Skeletal muscle satellite cell (primary cell): ENCODE results near the gene FREM1. TPM values are rescaled to one million over a fixed set of nuclear protein-coding genes. Genes with fewer than 3 reads are reported as not detected.
A peak's percentile ranks its signal among the peaks of the same experiment; 100 is the strongest.

Experiments
- H3K27me3 ChIP-seq: 2 replicates; pipeline ENCODE4 v1.7.0; 2013; ENCODE audit warnings: low read length; ENCODE audit not compliant: control insufficient read depth, insufficient read depth
- H3K36me3 ChIP-seq: 2 replicates; pipeline ENCODE4 v1.7.0; 2013; ENCODE audit warnings: mild to moderate bottlenecking, control low read depth, low read length; ENCODE audit not compliant: insufficient read depth
- H3K4me1 ChIP-seq: 2 replicates; pipeline ENCODE4 v1.7.0; 2013; ENCODE audit warnings: low read length; ENCODE audit not compliant: control insufficient read depth, insufficient read depth
- H3K4me2 ChIP-seq: 2 replicates; pipeline ENCODE4 v1.7.0; 2013; ENCODE audit warnings: mild to moderate bottlenecking, low read length
- H3K4me3 ChIP-seq: 2 replicates; pipeline ENCODE4 v1.7.0; 2013; ENCODE audit warnings: low read length
- H3K9ac ChIP-seq: 2 replicates; pipeline ENCODE4 v1.7.0; 2013; ENCODE audit warnings: mild to moderate bottlenecking, low read depth, low read length, moderate library complexity
- H3K9me3 ChIP-seq: replicated peaks from 2 replicates; pipeline ENCODE4 v1.7.0; 2013; ENCODE audit warnings: mild to moderate bottlenecking, control low read depth, low read length
- small RNA-seq: library from RNA; depleted of rRNA; stranded (forward); fragments of <200 nt; gene quantifications from one replicate; pipeline ENCODE3, GENCODE V24; 2012

FREM1 gene

DNA sequence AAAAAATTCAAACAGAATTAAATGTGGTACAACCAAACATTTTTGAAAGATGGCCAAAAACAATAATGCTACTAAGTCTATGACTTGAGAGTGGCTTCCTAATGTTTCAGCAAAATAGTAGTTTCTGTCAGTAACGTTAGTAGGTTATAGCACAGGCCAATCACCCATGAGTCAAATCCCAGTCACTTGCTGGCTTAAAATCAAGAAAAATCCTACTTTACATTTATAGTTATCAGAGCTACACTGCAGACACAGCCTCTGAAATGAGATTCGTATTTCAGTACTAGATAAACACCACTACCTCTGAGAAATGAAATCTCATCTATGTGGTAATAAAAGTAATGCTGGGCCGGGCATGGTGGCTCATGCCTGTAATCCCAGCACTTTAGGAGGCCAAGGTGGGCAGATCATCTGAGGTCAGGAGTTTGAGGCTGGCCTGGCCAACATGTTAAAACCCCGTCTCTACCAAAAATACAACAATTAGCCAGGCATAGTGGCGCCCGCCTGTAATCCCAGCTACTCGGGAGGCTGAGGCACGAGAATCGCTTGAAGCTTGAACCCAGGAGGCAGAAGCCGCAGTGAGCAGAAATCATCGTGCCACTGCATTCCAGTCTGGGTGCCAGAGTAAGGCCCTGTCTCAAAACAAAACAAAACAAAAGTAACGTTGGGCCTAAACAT, 223.0 kb downstream of the FREM1 start:
- peaks cover 42% of the 10 kb centered on the region for H3K4me1 ChIP-seq

DNA sequence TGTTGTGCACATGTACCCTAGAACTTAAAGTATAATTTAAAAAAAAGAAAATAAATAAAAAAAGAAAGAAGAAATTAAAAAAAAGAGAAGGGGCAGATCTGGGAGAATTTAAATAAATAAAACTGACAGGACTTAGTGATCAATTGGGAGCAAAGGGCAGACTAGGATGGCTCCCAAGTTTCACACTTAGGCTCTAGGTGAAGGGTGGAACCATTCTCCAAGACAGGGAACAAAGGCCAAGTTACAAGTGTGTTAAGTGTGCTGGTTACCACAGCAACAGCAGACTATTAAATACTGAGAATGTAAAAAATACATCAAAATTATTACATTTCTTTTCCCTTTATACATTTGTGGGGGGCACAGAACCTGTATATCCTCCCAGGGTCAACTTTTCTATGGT, 224.1 kb downstream of the FREM1 start:
- no peaks in the 10 kb centered on the region for H3K27me3 ChIP-seq
- no peak overlapping the region for H3K9ac ChIP-seq
- H3K4me2 ChIP-seq = no peak overlapping the region
- H3K36me3 ChIP-seq = peaks cover 14% of the 10 kb centered on the region
- peaks cover 33% of the 10 kb centered on the region for H3K4me1 ChIP-seq
- H3K4me3 ChIP-seq = no peak overlapping the region
- no peaks in the 10 kb centered on the region for H3K9me3 ChIP-seq

More for the DNA sequence above, 223.0 kb downstream of the FREM1 start:
- Histone ChIP-seq H3K4me3 (peak overlapping the region; percentile 16), H3K9me3 (no peaks in the 10 kb centered on the region), H3K9ac (no peak overlapping the region), H3K36me3 (peaks cover 10% of the 10 kb centered on the region), H3K27me3 (no peaks in the 10 kb centered on the region), H3K4me2 (peak overlapping the region; percentile 70)

Small RNAs within 50 kb of the gene (small RNA-seq; reads per million reads assigned to genes)
- gene RNU6-1260P = not detected
